ENCODE data around the gene CFAP77.

The CFAP77 gene

GRCh38 chr9:132461971-132462370 is 52.0 kb downstream of the CFAP77 start:
- TF ChIP-seq, protein P1, sequence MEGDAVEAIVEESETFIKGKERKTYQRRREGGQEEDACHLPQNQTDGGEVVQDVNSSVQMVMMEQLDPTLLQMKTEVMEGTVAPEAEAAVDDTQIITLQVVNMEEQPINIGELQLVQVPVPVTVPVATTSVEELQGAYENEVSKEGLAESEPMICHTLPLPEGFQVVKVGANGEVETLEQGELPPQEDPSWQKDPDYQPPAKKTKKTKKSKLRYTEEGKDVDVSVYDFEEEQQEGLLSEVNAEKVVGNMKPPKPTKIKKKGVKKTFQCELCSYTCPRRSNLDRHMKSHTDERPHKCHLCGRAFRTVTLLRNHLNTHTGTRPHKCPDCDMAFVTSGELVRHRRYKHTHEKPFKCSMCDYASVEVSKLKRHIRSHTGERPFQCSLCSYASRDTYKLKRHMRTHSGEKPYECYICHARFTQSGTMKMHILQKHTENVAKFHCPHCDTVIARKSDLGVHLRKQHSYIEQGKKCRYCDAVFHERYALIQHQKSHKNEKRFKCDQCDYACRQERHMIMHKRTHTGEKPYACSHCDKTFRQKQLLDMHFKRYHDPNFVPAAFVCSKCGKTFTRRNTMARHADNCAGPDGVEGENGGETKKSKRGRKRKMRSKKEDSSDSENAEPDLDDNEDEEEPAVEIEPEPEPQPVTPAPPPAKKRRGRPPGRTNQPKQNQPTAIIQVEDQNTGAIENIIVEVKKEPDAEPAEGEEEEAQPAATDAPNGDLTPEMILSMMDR (conservative IDR thresholded peaks at IDR 0.05; ENCODE audit: low read depth, low read length) = no peak
- Histone ChIP-seq H2AFZ (ENCODE audit: low read depth) (no peak overlapping the region), H3K27ac (no peak overlapping the region), H3K36me3 (ENCODE audit: insufficient read depth) (no peaks in the 10 kb centered on the region), H3K9ac (no peak overlapping the region), H3K4me3 (IDR thresholded peaks at IDR 0.05; ENCODE audit: insufficient read depth, low read depth, low read length) (no peak overlapping the region), H3K79me2 (ENCODE audit: insufficient read depth, low read depth) (no peaks in the 10 kb centered on the region), H4K20me1 (ENCODE audit: insufficient read depth) (no peaks in the 10 kb centered on the region), H3K4me2 (no peak overlapping the region), H3K27me3 (ENCODE audit: insufficient read depth, low read depth) (no peaks in the 10 kb centered on the region; the same call in 1 of the 2 replicates), H3K4me1 (ENCODE audit: low read depth, poor library complexity, severe bottlenecking) (no peaks in the 10 kb centered on the region)

DNA sequence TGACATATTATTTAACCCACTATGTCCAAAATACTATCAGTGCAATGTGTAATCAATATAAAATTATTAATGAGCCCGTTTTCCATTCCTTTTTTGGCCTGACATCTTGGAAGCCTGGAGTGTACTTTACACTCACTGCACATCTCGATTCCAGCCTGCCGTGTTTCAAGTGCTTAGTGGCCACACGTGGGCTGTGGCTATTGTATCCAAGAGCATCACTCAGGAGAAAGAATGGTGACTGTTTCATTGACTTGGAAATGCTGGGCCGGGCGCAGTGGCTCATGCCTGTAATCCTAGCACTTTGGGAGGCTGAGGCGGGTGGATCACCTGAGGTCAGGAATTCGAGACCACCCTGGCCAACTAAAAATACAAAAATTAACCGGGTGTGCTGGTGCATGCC is 54.5 kb downstream of the CFAP77 start:
- Histone ChIP-seq H3K79me2 (ENCODE audit: insufficient read depth, low read depth) (no peaks in the 10 kb centered on the region), H3K4me3 (IDR thresholded peaks at IDR 0.05; ENCODE audit: insufficient read depth, low read depth, low read length) (no peak overlapping the region), H4K20me1 (ENCODE audit: insufficient read depth) (no peaks in the 10 kb centered on the region), H3K36me3 (ENCODE audit: insufficient read depth) (no peaks in the 10 kb centered on the region), H3K4me2 (no peak overlapping the region), H3K9ac (no peak overlapping the region), H3K27me3 (ENCODE audit: insufficient read depth, low read depth) (peaks cover 10% of the 10 kb centered on the region; the same call in 1 of the 2 replicates), H3K4me1 (ENCODE audit: low read depth, poor library complexity, severe bottlenecking) (no peaks in the 10 kb centered on the region), H3K27ac (no peak overlapping the region), H2AFZ (ENCODE audit: low read depth) (no peak overlapping the region)
- TF ChIP-seq, protein P1 (conservative IDR thresholded peaks at IDR 0.05; ENCODE audit: low read depth, low read length) = no peak

DNA sequence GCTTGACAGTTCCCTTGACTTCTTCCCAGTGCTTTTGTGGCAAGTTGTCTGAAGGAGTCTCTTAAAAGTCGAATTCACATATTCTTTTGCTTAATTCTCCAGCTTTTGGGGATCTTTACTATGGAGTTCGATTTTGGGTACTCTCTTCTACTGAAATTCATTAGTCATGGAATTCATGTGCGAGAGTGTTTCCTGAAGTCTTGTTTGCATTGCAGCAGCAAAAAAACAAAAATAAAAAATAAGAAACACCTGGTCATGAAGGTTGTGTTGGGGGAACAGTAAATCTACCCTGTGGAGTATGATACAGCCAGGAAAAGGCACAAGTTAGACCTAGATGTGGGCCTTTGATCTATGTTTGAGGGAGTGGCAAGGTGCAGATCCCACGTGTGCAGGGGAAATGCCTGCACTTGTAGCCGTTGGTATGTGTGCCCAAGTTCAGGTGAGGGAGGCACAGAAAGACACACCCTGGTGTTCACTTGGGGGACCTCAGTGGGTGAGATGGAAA is 55.2 kb downstream of the CFAP77 start:
- H3K27me3 ChIP-seq (ENCODE audit: insufficient read depth, low read depth) = peaks cover 10% of the 10 kb centered on the region; the same call in 1 of the 2 replicates
- TF ChIP-seq, protein P1 (conservative IDR thresholded peaks at IDR 0.05; ENCODE audit: low read depth, low read length) = no peak
- H3K79me2 ChIP-seq (ENCODE audit: insufficient read depth, low read depth) = no peaks in the 10 kb centered on the region
- no peak overlapping the region for H3K9ac ChIP-seq
- H3K36me3 ChIP-seq (ENCODE audit: insufficient read depth) = no peaks in the 10 kb centered on the region
- no peak overlapping the region for H3K4me3 ChIP-seq (IDR thresholded peaks at IDR 0.05; ENCODE audit: insufficient read depth, low read depth, low read length)
- no peaks in the 10 kb centered on the region for H3K4me1 ChIP-seq (ENCODE audit: low read depth, poor library complexity, severe bottlenecking)
- no peaks in the 10 kb centered on the region for H4K20me1 ChIP-seq (ENCODE audit: insufficient read depth)
- H2AFZ ChIP-seq (ENCODE audit: low read depth) = no peak overlapping the region
- no peak overlapping the region for H3K4me2 ChIP-seq
- no peak overlapping the region for H3K27ac ChIP-seq

DNA sequence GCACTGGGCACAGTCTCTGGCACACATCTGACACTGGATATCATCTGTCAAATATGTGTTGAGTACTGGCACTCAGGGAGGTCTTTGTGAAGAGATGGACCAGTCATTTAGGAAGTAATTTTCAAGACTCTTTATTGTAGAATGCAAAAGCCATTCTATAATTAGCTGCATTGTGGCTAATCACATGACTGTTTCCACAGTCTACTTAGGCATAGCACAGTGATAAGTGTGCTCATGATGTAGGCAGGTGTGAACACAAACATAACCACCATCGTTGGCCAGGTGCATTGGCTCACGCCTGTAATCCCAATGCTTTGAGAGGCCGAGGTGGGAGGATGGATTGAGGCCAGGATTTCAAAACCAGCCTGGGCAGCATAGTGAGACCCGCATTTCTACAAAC is 62.2 kb downstream of the CFAP77 start:
- Histone ChIP-seq H4K20me1 (ENCODE audit: insufficient read depth) (no peaks in the 10 kb centered on the region), H3K27me3 (ENCODE audit: insufficient read depth, low read depth) (peaks cover 23% of the 10 kb centered on the region; the same call in 1 of the 2 replicates), H3K36me3 (ENCODE audit: insufficient read depth) (no peaks in the 10 kb centered on the region), H3K4me3 (IDR thresholded peaks at IDR 0.05; ENCODE audit: insufficient read depth, low read depth, low read length) (no peak overlapping the region), H2AFZ (ENCODE audit: low read depth) (no peak overlapping the region), H3K9ac (no peak overlapping the region), H3K4me2 (no peak overlapping the region), H3K79me2 (ENCODE audit: insufficient read depth, low read depth) (no peaks in the 10 kb centered on the region), H3K4me1 (ENCODE audit: low read depth, poor library complexity, severe bottlenecking) (peaks cover 5% of the 10 kb centered on the region), H3K27ac (no peak overlapping the region)
- TF ChIP-seq, protein P1 (conservative IDR thresholded peaks at IDR 0.05; ENCODE audit: low read depth, low read length) = no peak

Data from KMS-11 (cell line).